Measurements from ENCODE around the gene PROM2.

- no peak for TF ChIP-seq CTCF (IDR thresholded peaks at IDR 0.05)
- no peak for TF ChIP-seq POLR2A (IDR thresholded peaks at IDR 0.05)
Observed at GRCh38 chr2:95275601-95276243, 1.5 kb downstream of the PROM2 start.

All from uterus (tissue), 2 donors.